Inferior parietal cortex (tissue), 1 donor: ENCODE data around the gene ST8SIA2.
A peak's percentile ranks its signal among the peaks of the same experiment; 100 is the strongest.
"Not testable (repeated sequence)": the region's sequence is repeated elsewhere in the genome, so short reads cannot be mapped to it uniquely, and the experiment has no call there.

Source experiments
- DNase-seq: peaks from one replicate; pipeline ENCODE4 v3.0.0-alpha.2; 2016; ENCODE audit errors: extremely low spot score

Gene ST8SIA2

GRCh38 chr15:92438471-92438870 lies 44.8 kb downstream of the ST8SIA2 start:
- no peak for DNase-seq

- DNase-seq: no peak
These were observed 49.7 kb downstream of the ST8SIA2 start for GRCh38 chr15:92443381-92443780.

GRCh38 chr15:92444631-92445030 lies 51.0 kb downstream of the ST8SIA2 start:
- no peak for DNase-seq

DNA sequence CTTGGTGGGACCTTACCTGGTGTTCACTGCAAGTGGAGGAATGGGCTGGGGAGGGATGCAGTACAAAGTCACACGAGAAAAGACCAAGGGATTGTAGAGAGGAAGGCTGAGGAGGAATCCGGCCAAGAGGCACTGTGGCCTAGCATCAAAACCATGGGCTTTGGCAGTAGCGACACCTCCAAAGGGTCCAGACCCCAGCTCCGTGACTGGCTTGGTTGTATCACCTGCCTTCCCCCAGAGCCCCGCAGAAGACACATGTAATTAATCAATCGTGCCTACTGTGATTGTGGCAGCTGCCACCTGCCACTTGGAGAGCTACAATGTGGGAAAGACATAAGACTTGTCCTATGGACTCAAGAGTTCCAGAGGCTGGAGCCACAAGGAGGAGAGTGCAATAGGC lies 54.7 kb downstream of the ST8SIA2 start:
- no peak for DNase-seq

- no peak for DNase-seq
These were observed 55.8 kb downstream of the ST8SIA2 start for GRCh38 chr15:92449476-92449875.

- no peak for DNase-seq
These were observed 57.6 kb downstream of the ST8SIA2 start for GRCh38 chr15:92451225-92451825.

DNA sequence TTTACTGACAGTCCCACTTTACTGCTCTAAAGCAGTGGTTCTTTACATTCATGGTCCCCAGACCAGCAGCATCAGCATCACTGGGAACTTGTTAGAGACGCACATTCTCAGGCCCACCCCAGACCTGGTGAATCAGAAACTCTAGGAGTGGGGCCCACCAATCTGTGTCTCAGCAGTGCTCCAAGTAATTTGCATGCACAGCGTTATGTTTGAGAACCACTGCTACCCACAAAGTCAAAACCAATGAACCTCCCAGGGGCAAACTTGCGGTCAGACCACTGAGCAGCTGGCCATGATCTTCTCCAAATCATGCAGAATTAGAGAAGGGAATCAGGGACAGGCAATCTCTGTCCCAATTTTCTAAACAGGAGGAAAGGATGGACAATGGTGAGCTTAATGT lies 58.5 kb downstream of the ST8SIA2 start:
- no peak for DNase-seq

DNA sequence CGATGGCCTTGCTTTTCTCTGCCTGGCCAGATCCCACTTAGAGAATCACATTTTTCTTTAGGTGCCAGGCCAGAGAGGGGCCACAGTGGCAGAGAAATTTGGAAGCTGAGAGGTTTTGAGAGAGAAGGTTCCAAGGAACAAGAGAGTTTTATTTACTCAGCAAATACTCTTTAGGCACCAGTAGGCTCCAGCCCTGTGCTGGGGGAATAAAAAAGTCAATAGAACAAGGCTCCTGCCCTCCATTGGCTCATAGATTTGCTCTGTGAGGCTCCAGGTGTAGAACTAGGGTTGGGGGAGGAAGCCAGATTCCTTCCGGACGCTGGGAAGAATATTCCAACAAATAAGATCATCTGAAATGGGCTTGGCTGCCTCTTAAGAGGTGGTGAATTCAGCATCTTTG lies 59.9 kb downstream of the ST8SIA2 start:
- no peak for DNase-seq

GRCh38 chr15:92454555-92455105 lies 60.9 kb downstream of the ST8SIA2 start:
- DNase-seq: no peak

DNA sequence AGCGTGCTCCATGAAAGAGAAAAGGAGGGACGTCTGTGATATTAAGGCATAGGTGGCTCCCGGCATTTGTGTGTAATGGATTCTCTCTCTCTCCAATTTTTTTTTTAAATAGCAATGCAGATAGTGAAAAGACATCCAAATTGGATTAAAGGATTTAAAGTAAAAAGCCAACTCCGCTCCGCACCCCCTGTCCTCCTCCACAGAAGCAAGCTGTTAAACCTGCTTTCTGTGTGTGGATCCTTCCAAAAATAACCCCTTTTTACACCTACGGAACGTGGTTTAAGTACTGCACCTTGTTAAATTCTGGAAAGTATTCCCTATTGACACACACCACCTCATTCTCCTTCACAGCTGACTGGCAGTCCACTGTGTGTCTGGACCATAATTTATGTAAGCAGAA lies 61.6 kb downstream of the ST8SIA2 start:
- DNase-seq: no peak

DNA sequence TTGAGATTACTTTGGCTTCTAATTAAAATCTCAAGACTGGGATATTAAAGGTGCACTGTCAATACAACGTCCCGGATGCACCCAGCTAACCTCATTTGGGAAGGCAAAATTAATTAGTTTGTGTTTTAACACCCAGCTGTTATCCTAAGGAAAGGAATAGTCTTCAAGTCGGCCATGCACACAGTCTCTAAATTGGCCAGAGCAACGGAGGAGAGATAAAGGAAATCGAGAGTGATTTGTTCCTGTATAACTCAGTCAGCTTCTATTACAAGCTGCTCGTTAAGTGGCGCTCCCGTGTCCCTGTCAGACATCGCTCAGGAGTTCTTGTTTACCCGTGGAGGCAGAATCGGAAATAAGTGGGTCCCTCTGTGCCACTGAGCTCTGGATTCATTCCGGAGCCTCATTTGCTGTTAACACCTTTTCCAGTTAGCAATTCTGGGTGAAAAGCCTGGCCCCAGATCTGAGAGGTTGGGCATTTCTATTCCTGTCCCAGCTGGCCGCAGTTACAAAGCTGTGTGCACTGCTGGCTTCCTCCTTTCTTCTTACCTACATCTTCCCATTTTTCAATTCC lies 63.9 kb downstream of the ST8SIA2 start:
- DNase-seq: no peak

- peak; percentile 13 for DNase-seq
These were observed 66.3 kb downstream of the ST8SIA2 start for GRCh38 chr15:92460023-92460422.

DNA sequence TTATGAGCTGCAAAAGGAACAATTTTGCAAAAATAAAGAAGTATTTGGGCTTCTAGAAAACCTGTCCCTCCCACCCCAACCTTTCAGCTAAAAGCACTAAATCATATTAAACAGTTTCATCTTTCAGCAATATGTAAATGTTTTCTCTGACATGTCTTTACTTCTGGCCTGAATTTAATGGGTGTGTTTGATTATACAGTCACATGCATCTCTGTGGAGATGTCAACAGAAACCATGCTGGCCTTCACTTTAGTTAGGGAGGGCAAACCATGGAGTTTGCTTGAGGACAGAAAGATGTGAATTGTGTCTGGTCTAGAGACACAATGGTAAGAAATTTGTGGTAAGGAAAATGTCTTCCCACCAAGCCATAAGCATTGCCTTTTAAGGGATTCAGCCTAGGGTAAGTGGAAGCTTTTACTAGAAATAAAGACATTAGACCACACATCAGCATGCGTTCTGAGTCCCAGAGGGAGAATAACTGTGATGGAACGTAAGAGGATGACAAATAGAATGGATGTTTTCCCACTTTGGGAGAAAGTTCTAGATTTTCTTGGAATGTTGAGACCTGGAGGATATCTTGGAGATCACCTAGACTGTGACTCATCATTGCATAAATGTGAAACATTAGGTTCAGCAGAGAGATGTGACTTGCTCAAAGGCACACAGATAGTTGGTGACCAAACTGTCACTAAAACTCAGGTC lies 68.9 kb downstream of the ST8SIA2 start:
- DNase-seq: no peak

- no peak for DNase-seq
These were observed 69.7 kb downstream of the ST8SIA2 start for GRCh38 chr15:92463352-92463751.

GRCh38 chr15:92463826-92464225 lies 70.1 kb downstream of the ST8SIA2 start:
- DNase-seq: no peak

DNA sequence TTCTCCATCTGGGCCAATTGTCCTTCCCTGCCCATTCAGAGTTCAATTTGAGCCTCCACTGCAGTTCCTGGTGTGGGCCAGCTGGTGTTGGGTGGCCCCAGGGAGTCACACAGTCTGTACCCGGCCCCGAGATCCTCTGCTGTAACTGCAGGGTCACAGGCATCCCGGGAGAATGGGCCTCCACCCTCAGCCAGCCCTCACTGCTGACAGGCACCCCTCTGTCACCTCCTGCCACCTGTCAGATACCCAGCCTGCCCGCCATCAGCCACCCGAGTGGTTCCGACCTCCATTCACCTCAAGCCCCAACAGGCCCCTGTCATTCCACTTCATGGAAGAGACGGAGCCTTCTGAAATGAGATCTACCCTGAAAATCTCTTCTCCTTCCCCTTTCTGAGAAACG lies 73.2 kb downstream of the ST8SIA2 start:
- DNase-seq: no peak

- no peak for DNase-seq
These were observed 73.6 kb downstream of the ST8SIA2 start for GRCh38 chr15:92467245-92467644.

- no peak for DNase-seq
These were observed 75.3 kb downstream of the ST8SIA2 start for GRCh38 chr15:92468991-92469390.

- no peak for DNase-seq
These were observed 77.6 kb downstream of the ST8SIA2 start for GRCh38 chr15:92471288-92471687.

DNA sequence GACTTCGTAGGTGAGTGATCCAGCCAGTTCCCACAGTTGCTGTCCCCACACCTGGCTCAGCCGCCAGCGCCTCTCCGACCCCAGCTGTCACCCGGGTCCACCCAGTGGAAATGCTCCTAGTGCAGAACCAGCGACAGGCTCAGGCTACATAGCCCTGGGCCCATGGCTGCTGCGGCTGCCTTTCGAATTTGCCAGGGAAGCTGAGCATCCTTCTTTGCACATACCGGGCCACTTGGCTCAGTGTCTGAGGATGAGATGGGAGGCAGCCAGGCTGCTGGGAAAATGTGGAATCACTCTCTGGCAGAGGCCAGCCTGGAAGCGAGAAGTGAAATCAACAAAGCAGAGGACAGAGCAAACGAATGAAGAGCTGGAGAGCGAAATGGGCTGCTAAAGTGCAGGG lies 80.1 kb downstream of the ST8SIA2 start:
- DNase-seq: no peak

DNA sequence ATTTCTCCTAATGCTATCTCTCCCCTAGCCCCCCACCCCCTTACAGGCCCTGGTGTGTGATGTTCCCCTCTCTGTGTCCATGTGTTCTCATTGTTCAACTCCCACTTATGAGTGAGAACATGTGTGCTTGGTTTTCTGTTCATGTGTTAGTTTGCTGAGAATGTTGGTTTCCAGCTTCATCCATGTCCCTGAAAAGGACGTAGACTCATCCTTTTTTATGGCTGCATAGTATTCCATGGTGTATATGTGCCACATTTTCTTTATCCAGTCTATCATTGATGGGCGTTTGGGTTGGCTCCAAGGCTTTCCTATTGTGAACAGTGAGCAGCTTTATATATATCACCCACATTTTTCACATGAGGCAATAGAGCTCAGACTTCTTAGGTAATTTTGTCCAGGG lies 86.0 kb downstream of the ST8SIA2 start:
- DNase-seq: not testable (repeated sequence)

- no peak for DNase-seq
These were observed 86.7 kb downstream of the ST8SIA2 start for GRCh38 chr15:92480361-92480760.

DNA sequence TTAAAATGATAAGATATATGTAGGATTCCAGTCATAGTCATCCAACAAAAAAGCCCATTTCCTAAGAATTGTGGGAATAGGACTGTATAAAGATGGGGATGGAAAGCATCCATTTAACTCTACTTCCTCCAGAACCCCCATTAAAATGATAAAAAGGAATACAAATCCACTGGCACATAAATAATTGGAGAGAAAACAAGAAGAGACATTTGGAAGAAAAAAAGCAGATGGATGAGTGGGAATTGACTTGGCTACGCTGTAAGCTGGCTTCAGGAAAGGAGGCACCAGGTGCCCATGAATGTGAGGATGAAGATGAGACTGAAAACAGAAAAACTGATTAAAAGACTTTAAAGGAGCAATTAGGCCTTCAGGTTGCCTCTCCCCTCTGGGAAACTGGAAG lies 91.8 kb downstream of the ST8SIA2 start:
- no peak for DNase-seq
